GM12891 (cell line): Measurements from ENCODE around the gene CETP.
"Not testable (repeated sequence)": the region's sequence is repeated elsewhere in the genome, so short reads cannot be mapped to it uniquely, and the experiment has no call there.

Experiments
- DNase-seq: peaks from one replicate; pipeline ENCODE4 v3.0.0; 2011; ENCODE audit warnings: low spot score; ENCODE audit not compliant: insufficient read length
- FAIRE-seq: peaks from 2 replicates; lab custom pipeline; 2011; peaks lifted over from hg19 to GRCh38; lab: Jason Lieb, UNC
- PAX5 ChIP-seq: IDR thresholded peaks from 2 replicates; pipeline ENCODE4 v1.6.1; 2011; ENCODE audit warnings: low read length, moderate library complexity, mild to moderate bottlenecking; ENCODE audit not compliant: insufficient read depth, severe bottlenecking
- POLR2A ChIP-seq: IDR thresholded peaks from 2 replicates; pipeline ENCODE4 v1.6.1; 2011; ENCODE audit warnings: low read depth, low read length, control low read depth
- POLR2AphosphoS5 ChIP-seq: IDR thresholded peaks from 2 replicates; pipeline ENCODE4 v1.6.1; 2011; ENCODE audit warnings: low read depth, low read length, control low read depth
- POU2F2 ChIP-seq: IDR thresholded peaks from 2 replicates; pipeline ENCODE4 v1.6.1; 2011; ENCODE audit warnings: low read depth, mild to moderate bottlenecking, control low read depth, low read length, moderate library complexity
- SPI1 ChIP-seq: IDR thresholded peaks from 2 replicates; pipeline ENCODE4 v1.6.1; 2011; ENCODE audit warnings: low read depth, low read length, control low read depth
- TAF1 ChIP-seq: IDR thresholded peaks from 2 replicates; pipeline ENCODE4 v1.6.1; 2011; ENCODE audit warnings: low read depth, low read length, control low read depth

Gene CETP

GRCh38 chr16:56969769-56970168, 8.0 kb downstream of the CETP start:
- FAIRE-seq (no peak), DNase-seq (no peak)
- no peak for TF ChIP-seq POLR2AphosphoS5
- TF ChIP-seq POU2F2, result no peak
- TF ChIP-seq PAX5, result no peak
- TF ChIP-seq POLR2A, result no peak
- TF ChIP-seq SPI1, result no peak
- TF ChIP-seq TAF1, result no peak

GRCh38 chr16:56970934-56971767, 9.4 kb downstream of the CETP start:
- no peak for DNase-seq
- peak; percentile 93 for FAIRE-seq
- no peak for TF ChIP-seq POLR2A
- no peak for TF ChIP-seq SPI1
- TF ChIP-seq POU2F2, result no peak
- TF ChIP-seq PAX5, result no peak
- no peak for TF ChIP-seq TAF1
- no peak for TF ChIP-seq POLR2AphosphoS5

- TF ChIP-seq POLR2A (no peak), POLR2AphosphoS5 (no peak), TAF1 (no peak), SPI1 (no peak), PAX5 (no peak), POU2F2 (no peak)
- no peak for DNase-seq
- no peak for FAIRE-seq
Measured at GRCh38 chr16:56971768-56972043, 10.0 kb downstream of the CETP start.

GRCh38 chr16:56972403-56973293, 10.9 kb downstream of the CETP start:
- peak; percentile 5 for FAIRE-seq
- no peak for TF ChIP-seq POLR2A
- TF ChIP-seq TAF1, result no peak
- TF ChIP-seq SPI1, result no peak
- no peak for TF ChIP-seq POLR2AphosphoS5
- TF ChIP-seq PAX5, result no peak
- TF ChIP-seq POU2F2, result no peak
- no peak for DNase-seq

- TF ChIP-seq PAX5, result no peak
- TF ChIP-seq POLR2AphosphoS5, result no peak
- no peak for TF ChIP-seq TAF1
- TF ChIP-seq POLR2A, result no peak
- no peak for TF ChIP-seq SPI1
- no peak for TF ChIP-seq POU2F2
- DNase-seq (no peak), FAIRE-seq (peak; percentile 91)
Measured at GRCh38 chr16:56973294-56973689, 11.5 kb downstream of the CETP start.

GRCh38 chr16:56973899-56974298, 12.1 kb downstream of the CETP start:
- TF ChIP-seq SPI1, result 0 out of 2 replicates have a peak, but pooled peaks have one; percentile 21
- FAIRE-seq, DNase-seq: not testable (repeated sequence)

- DNase-seq (no peak), FAIRE-seq (peak; percentile 55)
- no peak for TF ChIP-seq POLR2A
- TF ChIP-seq SPI1, result peak; percentile 34; the same call in 1 of the 2 replicates
- no peak for TF ChIP-seq POLR2AphosphoS5
- no peak for TF ChIP-seq POU2F2
- TF ChIP-seq TAF1, result no peak
- TF ChIP-seq PAX5, result no peak
Measured at GRCh38 chr16:56974549-56975300, 13.0 kb downstream of the CETP start.

GRCh38 chr16:56975714-56976113, 14.0 kb downstream of the CETP start:
- TF ChIP-seq POLR2AphosphoS5, result no peak
- no peak for TF ChIP-seq POLR2A
- TF ChIP-seq POU2F2, result no peak
- no peak for TF ChIP-seq PAX5
- TF ChIP-seq SPI1, result no peak
- no peak for TF ChIP-seq TAF1
- DNase-seq (no peak), FAIRE-seq (no peak)

- DNase-seq (no peak), FAIRE-seq (no peak)
- TF ChIP-seq SPI1, result no peak
- TF ChIP-seq PAX5, result no peak
Measured at GRCh38 chr16:56977216-56977615, 15.5 kb downstream of the CETP start.
